HL-60 (cell line): ENCODE results near the gene TXNDC8.

Experiments
- DNase-seq, 2 experiments: peaks; one replicate each; pipeline ENCODE4 v3.0.0-alpha.2; 2010 to 2020; ENCODE audit warnings: low read depth in 1 of 2, low spot score in 1 of 2
- H3K27ac ChIP-seq: fragments of 250-450 bp; sonication (Bioruptor Pico); replicated peaks from 2 replicates; pipeline ENCODE4 v1.5.1; 2020; ENCODE audit warnings: mild to moderate bottlenecking, moderate library complexity
- H3K27me3 ChIP-seq: fragments of 250-450 bp; sonication (Bioruptor Pico); 2 replicates; pipeline ENCODE4 v1.5.1; 2021; ENCODE audit warnings: mild to moderate bottlenecking, moderate library complexity; ENCODE audit not compliant: insufficient read depth, poor library complexity, severe bottlenecking
- H3K4me3 ChIP-seq: replicated peaks from 2 replicates; pipeline ENCODE4 v1.5.1; 2011; ENCODE audit warnings: mild to moderate bottlenecking, control low read depth, low read length; ENCODE audit not compliant: insufficient read depth
- GABPA ChIP-seq: IDR thresholded peaks from 2 replicates; pipeline ENCODE4 v1.6.1; 2012; ENCODE audit warnings: low read depth
- POLR2AphosphoS5 ChIP-seq: IDR thresholded peaks from 2 replicates; pipeline ENCODE4 v1.6.1; 2012; ENCODE audit warnings: low read depth
- REST ChIP-seq: IDR thresholded peaks from 2 replicates; pipeline ENCODE4 v1.6.1; 2012; ENCODE audit warnings: low read depth; ENCODE audit not compliant: insufficient replicate concordance
- SPI1 ChIP-seq: IDR thresholded peaks from 2 replicates; pipeline ENCODE4 v1.6.1; 2012; ENCODE audit warnings: low read depth, mild to moderate bottlenecking, borderline replicate concordance
- TF ChIP-seq, protein P1 (sequence below): IDR thresholded peaks from one replicate; pipeline ENCODE4 v1.5.1; 2011; ENCODE audit warnings: low read length, control low read depth, inconsistent platforms; ENCODE audit not compliant: insufficient read depth

TXNDC8 gene

DNA sequence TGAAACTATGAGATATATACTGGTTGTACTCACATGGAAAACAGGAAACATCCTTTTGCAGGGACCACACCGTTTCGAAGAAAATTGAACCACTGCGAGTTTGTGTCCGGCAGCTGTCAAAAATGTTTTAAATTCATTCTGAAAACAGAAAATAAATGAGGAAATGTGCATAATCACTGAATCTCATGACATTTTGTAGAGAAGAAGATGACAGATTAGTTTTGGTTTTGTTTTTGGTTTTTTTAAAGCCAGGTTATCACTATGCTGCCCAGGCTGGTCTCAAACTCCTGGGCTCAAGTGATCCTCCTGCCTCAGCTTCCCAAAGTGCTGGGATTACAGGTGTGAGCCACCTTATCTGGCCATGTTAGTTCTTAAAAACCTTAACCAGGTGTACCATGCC, 3.5 kb downstream of the TXNDC8 start:
- H3K4me3 ChIP-seq = no peak overlapping the region
- TF ChIP-seq, protein P1, sequence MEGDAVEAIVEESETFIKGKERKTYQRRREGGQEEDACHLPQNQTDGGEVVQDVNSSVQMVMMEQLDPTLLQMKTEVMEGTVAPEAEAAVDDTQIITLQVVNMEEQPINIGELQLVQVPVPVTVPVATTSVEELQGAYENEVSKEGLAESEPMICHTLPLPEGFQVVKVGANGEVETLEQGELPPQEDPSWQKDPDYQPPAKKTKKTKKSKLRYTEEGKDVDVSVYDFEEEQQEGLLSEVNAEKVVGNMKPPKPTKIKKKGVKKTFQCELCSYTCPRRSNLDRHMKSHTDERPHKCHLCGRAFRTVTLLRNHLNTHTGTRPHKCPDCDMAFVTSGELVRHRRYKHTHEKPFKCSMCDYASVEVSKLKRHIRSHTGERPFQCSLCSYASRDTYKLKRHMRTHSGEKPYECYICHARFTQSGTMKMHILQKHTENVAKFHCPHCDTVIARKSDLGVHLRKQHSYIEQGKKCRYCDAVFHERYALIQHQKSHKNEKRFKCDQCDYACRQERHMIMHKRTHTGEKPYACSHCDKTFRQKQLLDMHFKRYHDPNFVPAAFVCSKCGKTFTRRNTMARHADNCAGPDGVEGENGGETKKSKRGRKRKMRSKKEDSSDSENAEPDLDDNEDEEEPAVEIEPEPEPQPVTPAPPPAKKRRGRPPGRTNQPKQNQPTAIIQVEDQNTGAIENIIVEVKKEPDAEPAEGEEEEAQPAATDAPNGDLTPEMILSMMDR = no peak
- TF ChIP-seq GABPA (no peak), REST (no peak), SPI1 (no peak), POLR2AphosphoS5 (no peak)
- H3K27me3 ChIP-seq = no peaks in the 10 kb centered on the region
- H3K27ac ChIP-seq = no peak overlapping the region
- no peak for DNase-seq

GRCh38 chr9:110332766-110333165, 4.9 kb downstream of the TXNDC8 start:
- H3K4me3 ChIP-seq = no peak overlapping the region
- H3K27ac ChIP-seq = no peak overlapping the region
- DNase-seq = no peak
- H3K27me3 ChIP-seq = no peaks in the 10 kb centered on the region
- no peak for TF ChIP-seq SPI1
- no peak for TF ChIP-seq GABPA
- TF ChIP-seq POLR2AphosphoS5 = no peak
- no peak for TF ChIP-seq REST
- TF ChIP-seq, protein P1 = no peak

GRCh38 chr9:110330484-110331105, 7.1 kb downstream of the TXNDC8 start:
- peak in 1 of 2 experiments; percentile 41 for DNase-seq
- Histone ChIP-seq H3K4me3 (no peak overlapping the region), H3K27me3 (no peaks in the 10 kb centered on the region), H3K27ac (no peak overlapping the region)
- TF ChIP-seq GABPA = no peak

DNA sequence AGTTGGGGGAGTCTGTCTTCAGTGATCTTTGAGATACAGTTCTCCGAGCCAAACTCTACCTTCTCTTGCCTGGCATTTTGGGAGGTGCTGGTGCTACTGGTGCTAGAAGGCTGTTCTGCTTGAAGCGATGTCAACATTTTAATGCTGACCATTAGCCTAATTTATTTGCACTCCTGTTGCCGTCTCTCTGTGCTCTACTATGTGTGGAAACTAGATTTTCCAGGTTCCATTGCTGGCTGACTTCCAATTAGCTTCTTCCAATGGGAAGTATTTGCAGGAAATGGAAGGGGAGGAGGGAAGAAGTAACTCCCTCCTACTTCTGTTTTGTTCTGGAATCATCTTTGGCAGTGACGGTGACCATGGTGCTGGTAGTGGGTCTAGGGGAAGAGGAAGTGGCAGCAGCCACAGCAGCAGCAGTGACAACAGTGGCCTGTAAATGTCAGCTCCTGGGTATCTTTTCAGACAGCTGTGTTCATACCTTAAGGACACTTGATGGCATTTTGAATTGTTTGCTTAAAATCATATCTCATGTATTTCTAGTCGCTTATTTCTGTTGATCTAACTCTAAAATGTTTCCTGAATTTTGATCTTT, 7.9 kb downstream of the TXNDC8 start:
- TF ChIP-seq SPI1 = peak; percentile 93
- TF ChIP-seq GABPA = no peak
- Histone ChIP-seq H3K27ac (no peak overlapping the region), H3K4me3 (no peak overlapping the region), H3K27me3 (no peaks in the 10 kb centered on the region)
- peak; percentile 37 to 69 for DNase-seq

DNA sequence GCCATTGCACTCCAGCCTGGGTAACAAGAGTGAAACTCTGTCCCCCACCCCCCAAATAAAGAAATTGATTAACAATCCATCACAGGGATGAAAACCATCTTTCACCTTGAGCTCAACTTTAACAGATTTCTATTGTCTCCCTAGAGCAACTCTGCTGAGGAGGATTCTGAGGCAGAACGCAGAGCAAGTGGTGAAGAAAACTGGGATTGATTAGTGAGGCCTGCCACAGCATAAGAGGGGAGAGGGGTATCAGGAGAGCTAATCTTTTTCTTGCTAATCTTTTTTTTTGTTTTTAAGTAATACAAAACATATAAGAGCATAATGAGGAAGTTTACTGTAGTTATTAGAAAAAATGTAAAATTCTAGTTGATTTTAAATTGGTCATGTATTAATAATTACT, 8.9 kb downstream of the TXNDC8 start:
- Histone ChIP-seq H3K4me3 (no peak overlapping the region), H3K27ac (no peak overlapping the region), H3K27me3 (no peaks in the 10 kb centered on the region)
- no peak for TF ChIP-seq SPI1
- TF ChIP-seq, protein P1 = no peak
- TF ChIP-seq GABPA = no peak
- no peak for TF ChIP-seq REST
- TF ChIP-seq POLR2AphosphoS5 = no peak
- no peak for DNase-seq
